HG03457 (cell line): ENCODE measurements around the gene RNF213.
"Not testable (repeated sequence)": the region's sequence is repeated elsewhere in the genome, so short reads cannot be mapped to it uniquely, and the experiment has no call there.

ENCODE experiments used
- ATAC-seq: cut with Tn5 transposase; IDR thresholded peaks from one replicate; pipeline ENCODE4 v1.9.1; 2021; ENCODE audit warnings: moderate number of reproducible peaks; ENCODE audit not compliant: unreplicated experiment

RNF213 gene

GRCh38 chr17:80316927-80317705, 56.5 kb downstream of the RNF213 start:
- no peak for ATAC-seq

DNA sequence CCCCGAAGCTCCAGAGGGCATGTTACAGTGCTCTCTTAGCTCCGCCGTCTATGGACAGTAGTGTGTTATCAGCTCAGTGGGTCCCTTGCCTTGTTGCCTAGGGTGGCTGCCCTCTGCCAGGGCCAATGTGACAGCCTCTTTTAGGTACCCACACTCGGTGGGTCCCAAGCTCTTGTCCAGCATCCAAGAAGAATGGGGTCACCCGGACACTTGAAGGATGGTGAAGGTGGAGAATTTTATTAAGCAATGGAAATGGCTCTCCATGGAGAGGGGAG, 57.0 kb downstream of the RNF213 start:
- no peak for ATAC-seq

GRCh38 chr17:80318166-80318565, 57.5 kb downstream of the RNF213 start:
- no peak for ATAC-seq

- no peak for ATAC-seq
These were observed 58.8 kb downstream of the RNF213 start for GRCh38 chr17:80319262-80319998.

DNA sequence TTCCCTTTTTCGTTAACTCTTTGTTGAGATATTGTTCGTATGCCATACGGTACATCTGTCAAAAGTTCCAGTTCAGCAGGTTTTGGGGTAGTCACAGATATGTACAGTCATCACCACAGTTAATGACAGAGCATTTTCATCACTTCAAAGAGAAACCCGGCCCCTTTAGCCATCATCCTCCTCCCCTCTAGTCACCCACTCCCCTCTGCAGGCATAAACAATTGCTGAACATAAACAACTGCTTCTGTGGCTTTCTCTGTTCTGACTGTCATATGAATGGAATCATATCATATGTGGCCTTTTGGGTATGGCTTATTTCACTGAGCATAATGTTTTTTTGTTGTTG, 59.3 kb downstream of the RNF213 start:
- ATAC-seq: no peak

DNA sequence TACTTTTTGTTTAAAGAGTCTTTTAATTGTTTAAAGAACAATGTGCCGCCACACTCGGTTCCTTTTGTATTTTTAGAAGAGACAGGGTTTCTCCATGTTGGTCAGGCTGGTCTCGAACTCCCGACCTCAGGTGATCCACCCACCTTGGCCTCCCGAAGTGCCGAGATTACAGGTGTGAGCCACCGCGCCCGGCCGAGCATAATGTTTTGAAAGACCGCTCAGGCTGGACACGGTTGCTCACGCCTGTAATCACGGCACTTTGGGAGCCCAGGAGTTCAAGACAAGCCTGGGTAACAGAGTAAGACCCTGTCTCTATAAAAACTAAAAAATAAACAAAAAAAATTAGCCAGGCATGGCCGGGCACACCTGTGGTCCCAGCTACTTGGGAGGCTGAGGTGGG, 59.8 kb downstream of the RNF213 start:
- ATAC-seq: no peak

- no peak for ATAC-seq
These were observed 62.2 kb downstream of the RNF213 start for GRCh38 chr17:80322864-80323263.

GRCh38 chr17:80323982-80324381, 63.3 kb downstream of the RNF213 start:
- ATAC-seq: no peak

DNA sequence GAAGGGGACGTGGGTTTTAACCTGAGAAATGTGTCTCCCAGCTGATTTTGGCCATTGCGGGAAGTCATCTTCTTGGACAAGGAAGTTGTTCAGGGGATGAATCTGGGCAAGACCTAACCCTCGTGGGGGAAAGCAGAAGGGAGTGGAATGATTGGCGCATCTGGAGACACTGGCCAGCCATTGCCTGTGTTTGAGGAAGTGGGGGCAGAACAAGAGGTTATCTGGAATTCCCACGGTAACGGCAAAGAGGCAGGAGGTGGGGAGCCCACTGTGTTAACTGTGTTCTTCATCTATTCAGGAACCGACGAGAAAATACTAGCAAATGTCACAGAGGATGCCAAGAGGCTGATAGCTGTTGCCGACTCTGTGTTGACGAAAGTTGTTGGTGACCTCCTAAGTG, 66.9 kb downstream of the RNF213 start:
- ATAC-seq: no peak

DNA sequence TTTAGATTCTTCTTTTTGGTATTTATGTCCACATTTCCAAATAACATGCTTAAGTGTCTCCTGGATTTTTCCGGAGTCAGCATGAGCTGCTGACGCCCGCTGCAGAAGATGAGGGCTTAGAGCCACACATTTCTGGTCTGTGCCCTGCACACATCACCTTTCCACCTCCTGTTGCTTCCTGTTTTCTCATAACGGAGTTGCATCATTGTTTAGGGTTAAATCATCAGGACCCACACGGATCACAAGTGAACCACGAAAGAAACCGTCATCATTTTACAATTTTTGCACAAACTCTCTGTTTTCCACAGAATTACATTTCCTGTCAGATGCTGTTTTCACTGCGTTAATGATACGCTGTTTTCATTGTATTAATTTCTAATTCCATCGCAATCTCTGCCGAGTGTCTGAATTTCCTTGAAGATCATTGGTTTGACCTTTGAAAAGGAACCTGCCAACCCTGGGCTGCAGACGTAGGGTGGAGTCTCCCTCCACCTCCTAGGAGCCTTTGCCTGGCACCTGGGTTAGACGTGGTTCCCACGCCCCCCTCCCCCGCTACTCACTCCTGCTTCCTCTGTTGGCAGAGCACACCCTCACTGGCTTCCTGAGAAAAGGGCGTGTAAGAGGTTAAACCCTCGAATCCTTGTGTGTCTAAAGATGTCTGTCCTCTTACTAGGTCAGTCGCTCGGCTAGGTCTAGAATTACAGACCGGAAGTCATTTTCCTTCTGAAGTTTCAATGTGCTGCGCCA, 68.2 kb downstream of the RNF213 start:
- no peak for ATAC-seq

DNA sequence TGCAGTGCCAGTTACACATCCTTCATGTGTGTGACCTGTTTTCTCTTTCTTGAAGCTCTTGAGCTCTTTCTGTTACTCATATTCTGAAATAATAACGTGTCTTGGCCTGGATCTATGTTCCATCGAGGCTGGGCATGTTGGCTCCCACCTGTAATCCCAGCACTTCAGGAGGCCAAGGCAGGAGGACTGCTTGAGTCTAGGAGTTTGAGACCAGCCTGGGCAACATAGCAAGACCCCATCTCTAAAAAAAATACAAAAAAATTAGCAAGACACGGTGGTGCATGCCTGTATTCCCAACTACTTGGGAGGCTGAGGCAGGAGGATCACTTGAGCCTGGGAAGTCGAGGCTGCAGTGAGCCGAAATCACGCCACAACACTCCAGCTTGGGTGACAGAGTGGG, 68.8 kb downstream of the RNF213 start:
- ATAC-seq: not testable (repeated sequence)

GRCh38 chr17:80330276-80330675, 69.6 kb downstream of the RNF213 start:
- ATAC-seq: no peak

GRCh38 chr17:80330938-80331337, 70.3 kb downstream of the RNF213 start:
- not testable (repeated sequence) for ATAC-seq

- no peak for ATAC-seq
These were observed 71.2 kb downstream of the RNF213 start for GRCh38 chr17:80331820-80332219.

DNA sequence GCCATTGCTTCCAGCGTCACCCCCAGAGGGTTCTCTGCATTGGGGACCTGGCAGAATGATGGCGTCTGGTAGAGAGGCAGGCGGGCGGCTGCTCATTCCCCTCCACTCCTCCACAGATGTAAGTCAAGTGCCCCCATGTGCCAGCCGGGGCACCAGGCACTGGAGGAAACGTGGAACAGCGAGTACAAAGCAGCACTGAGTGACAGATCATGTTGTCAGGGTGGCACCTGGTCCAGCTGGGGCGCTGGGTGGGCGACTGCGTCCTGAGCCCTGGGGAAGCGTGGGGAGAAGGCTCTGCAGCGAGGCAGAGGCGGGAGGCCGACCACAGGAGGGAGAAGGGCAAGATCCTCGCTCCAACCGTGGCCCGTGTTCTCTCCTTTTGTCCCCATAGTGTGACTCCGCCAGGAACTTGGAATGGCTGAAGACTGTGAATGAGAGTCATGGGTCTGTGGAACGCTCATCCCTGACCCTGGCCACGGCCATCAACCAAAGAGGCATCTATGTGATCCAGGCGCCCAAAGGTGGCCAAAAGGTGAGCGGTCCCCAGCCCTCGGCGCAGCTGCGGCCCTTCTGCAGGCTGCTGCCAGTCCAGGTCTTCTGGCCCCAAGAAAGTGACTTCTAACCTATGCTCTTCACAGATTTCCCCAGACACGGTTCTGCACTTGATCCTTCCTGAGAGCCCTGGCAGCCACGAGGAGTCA, 76.7 kb downstream of the RNF213 start:
- no peak for ATAC-seq

DNA sequence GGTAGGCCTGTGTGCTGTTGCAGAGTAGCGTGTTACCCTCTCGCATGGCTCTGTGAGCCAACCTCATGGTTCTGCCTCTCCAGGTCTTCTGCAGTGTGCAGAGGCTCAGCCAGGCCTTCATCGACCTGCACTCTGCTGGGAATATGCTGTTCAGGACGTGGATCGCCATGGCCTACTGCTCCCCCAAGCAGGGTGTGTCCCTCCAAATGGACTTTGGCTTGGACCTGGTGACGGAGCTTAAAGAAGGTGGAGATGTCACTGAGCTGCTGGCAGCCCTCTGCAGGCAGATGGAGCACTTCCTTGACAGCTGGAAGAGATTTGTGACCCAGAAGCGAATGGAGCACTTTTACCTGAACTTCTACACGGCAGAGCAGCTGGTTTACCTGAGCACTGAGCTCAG, 78.5 kb downstream of the RNF213 start:
- ATAC-seq: no peak

DNA sequence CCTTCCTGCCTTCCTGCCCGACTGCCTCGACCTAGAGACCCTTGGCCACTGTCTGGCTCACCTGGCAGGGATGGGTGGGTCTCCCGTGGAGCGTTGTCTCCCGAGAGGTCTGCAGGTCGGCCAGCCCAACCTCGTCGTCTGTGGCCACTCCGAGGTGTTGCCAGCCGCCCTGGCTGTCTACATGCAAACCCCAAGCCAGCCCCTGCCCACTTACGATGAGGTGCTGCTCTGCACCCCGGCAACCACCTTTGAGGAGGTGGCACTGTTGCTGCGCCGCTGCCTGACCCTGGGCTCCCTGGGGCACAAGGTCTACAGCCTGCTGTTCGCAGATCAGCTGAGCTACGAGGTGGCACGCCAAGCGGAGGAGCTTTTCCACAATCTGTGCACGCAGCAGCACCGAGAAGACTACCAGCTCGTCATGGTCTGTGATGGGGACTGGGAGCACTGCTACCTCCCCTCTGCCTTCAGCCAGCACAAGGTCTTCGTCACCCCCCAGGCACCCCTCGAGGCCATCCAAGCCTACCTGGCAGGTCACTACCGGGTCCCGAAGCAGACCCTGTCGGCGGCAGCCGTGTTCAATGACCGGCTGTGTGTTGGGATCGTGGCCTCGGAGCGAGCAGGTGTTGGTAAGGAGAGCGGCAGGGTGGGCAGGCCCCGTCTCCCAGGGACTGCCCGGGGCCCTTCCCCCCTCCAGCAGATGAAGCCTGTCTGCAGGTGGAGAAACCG, 79.2 kb downstream of the RNF213 start:
- no peak for ATAC-seq

- no peak for ATAC-seq
These were observed 84.7 kb downstream of the RNF213 start for GRCh38 chr17:80345321-80345720.

DNA sequence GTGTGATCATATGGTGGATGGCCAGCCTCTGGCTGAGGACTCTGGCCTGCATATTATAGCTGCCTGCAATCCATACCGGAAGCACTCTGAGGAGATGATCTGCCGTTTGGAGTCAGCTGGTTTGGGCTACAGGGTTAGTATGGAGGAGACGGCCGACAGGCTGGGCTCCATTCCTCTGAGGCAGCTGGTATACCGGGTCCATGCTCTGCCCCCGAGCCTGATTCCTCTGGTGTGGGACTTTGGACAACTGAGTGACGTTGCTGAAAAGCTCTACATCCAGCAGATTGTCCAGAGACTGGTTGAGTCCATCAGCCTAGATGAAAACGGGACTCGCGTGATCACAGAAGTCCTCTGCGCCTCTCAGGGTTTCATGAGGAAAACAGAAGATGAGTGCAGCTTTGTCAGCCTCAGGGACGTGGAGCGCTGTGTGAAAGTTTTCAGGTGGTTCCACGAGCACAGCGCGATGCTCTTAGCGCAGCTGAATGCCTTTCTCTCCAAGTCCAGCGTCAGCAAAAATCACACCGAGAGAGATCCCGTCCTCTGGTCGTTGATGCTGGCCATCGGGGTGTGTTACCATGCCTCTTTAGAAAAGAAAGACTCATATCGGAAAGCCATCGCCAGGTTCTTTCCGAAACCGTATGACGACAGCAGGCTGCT, 85.3 kb downstream of the RNF213 start:
- ATAC-seq: no peak
